GM12892 (cell line): Measurements from ENCODE around the gene LRRFIP2.

Source experiments
- POLR2A ChIP-seq: IDR thresholded peaks from 2 replicates; pipeline ENCODE4 v1.6.1; 2011; ENCODE audit warnings: low read depth, low read length, control low read depth
- POLR2AphosphoS5 ChIP-seq: IDR thresholded peaks from 2 replicates; pipeline ENCODE4 v1.6.1; 2011; ENCODE audit warnings: low read depth, low read length, control low read depth

- TF ChIP-seq POLR2A, result no peak
- no peak for TF ChIP-seq POLR2AphosphoS5
Measured at GRCh38 chr3:37056826-37057225, 117.6 kb downstream of the LRRFIP2 start.
